Myocyte (in vitro differentiated cells): ENCODE results near the gene HEATR9. TPM values are rescaled to one million over a fixed set of nuclear protein-coding genes. Genes with fewer than 3 reads are reported as not detected.

Experiments
- DNase-seq: peaks from one replicate; pipeline ENCODE4 v3.0.0-alpha.2; 2012; ENCODE audit warnings: low read depth
- total RNA-seq: library from RNA; depleted of rRNA; stranded (reverse); fragments of >200 nt; gene quantifications from 2 replicates; pipeline ENCODE4 v1.2.3, GENCODE V29; 2014

The HEATR9 gene
- total RNA-seq, 1 donor from 2014 or later: not detected

- DNase-seq: no peak
Observed at GRCh38 chr17:35809855-35810461, 58.7 kb downstream of the HEATR9 start.

- peak; percentile 99 for DNase-seq
Observed at GRCh38 chr17:35808962-35809854, 59.5 kb downstream of the HEATR9 start, which contains the start of gene TAF15. Gene TAF15 (plus strand): TSS chr17:35809484. CDS start chr17:35809570, 86 bp downstream.

- DNase-seq: no peak
Observed at GRCh38 chr17:35808240-35808961, 60.3 kb downstream of the HEATR9 start.

- DNase-seq: peak; percentile 17
Observed at GRCh38 chr17:35807371-35808144, 61.1 kb downstream of the HEATR9 start.

Other genes starting within 250 kb of the HEATR9 start
- 1.1 and 1.3 TPM in 2 replicates for gene RASL10B, start 137.3 kb downstream of the HEATR9 start, total RNA-seq
- 0.08 TPM in 1 of 2 replicates, not detected in the other for gene GAS2L2, start 115.7 kb downstream of the HEATR9 start, total RNA-seq
- gene C17orf50, start 108.0 kb downstream of the HEATR9 start, total RNA-seq: not detected in 2 replicates
- 0.42 and 0.99 TPM in 2 replicates for gene MMP28, start 73.2 kb downstream of the HEATR9 start, total RNA-seq
- 25.1 and 25.7 TPM in 2 replicates for gene TAF15, start 59.4 kb downstream of the HEATR9 start, total RNA-seq
- gene CCL5, start 11.5 kb upstream of the HEATR9 start, total RNA-seq: 0.11 and 0.62 TPM in 2 replicates
- gene RDM1, start 61.9 kb upstream of the HEATR9 start, total RNA-seq: not detected in 2 replicates
- gene LYZL6, start 74.8 kb upstream of the HEATR9 start, total RNA-seq: not detected in 2 replicates
- not detected in 2 replicates for gene CCL16, start 112.6 kb upstream of the HEATR9 start, total RNA-seq
- gene CCL14, start 117.8 kb upstream of the HEATR9 start, total RNA-seq: not detected in 2 replicates
- gene CCL15, start 132.7 kb upstream of the HEATR9 start, total RNA-seq: not detected in 2 replicates
- not detected in 2 replicates for gene CCL23, start 149.1 kb upstream of the HEATR9 start, total RNA-seq
- gene CCL18, start 195.4 kb upstream of the HEATR9 start, total RNA-seq: not detected in 2 replicates
- 1.5 TPM in 1 of 2 replicates, not detected in the other for gene CCL3, start 221.3 kb upstream of the HEATR9 start, total RNA-seq
- not detected in 2 replicates for gene CCL4, start 234.9 kb upstream of the HEATR9 start, total RNA-seq